ENCODE data around the gene PXMP2.

GRCh38 chr12:132672678-132673077, 14.7 kb upstream of the PXMP2 start:
- TF ChIP-seq CTCF (IDR thresholded peaks at IDR 0.05; ENCODE audit: insufficient read depth, low read length) (no peak), POLR2AphosphoS5 (IDR thresholded peaks at IDR 0.05; ENCODE audit: low read depth) (no peak)

All from HL-60 (cell line).